Osteoblast (primary cell): ENCODE results near the gene RGS21. TPM values are rescaled to one million over a fixed set of nuclear protein-coding genes. Genes with fewer than 3 reads are reported as not detected.

ENCODE experiments used
- DNase-seq: peaks from one replicate; pipeline ENCODE4 v3.0.0; 2011; ENCODE audit warnings: low spot score, mixed read lengths; ENCODE audit not compliant: insufficient read length; ENCODE audit errors: missing footprints
- H2AFZ ChIP-seq: 2 replicates; pipeline ENCODE4 v1.6.0; 2011; ENCODE audit warnings: mild to moderate bottlenecking, low read length
- H3K27ac ChIP-seq: 2 replicates; pipeline ENCODE4 v1.5.1; 2011; ENCODE audit warnings: mild to moderate bottlenecking, low read depth, low read length, moderate library complexity
- H3K27me3 ChIP-seq: 2 replicates; pipeline ENCODE4 v1.6.0; 2012; ENCODE audit warnings: mild to moderate bottlenecking, control low read depth, inconsistent platforms, low read length, moderate library complexity; ENCODE audit not compliant: insufficient read depth
- H3K36me3 ChIP-seq: 2 replicates; pipeline ENCODE4 v1.5.1; 2011; ENCODE audit warnings: mild to moderate bottlenecking, low read length, control low read depth, moderate library complexity; ENCODE audit not compliant: insufficient read depth
- H3K4me1 ChIP-seq: 2 replicates; pipeline ENCODE4 v1.5.1; 2011; ENCODE audit warnings: mild to moderate bottlenecking, low read length, control low read depth, moderate library complexity; ENCODE audit not compliant: insufficient read depth
- H3K4me2 ChIP-seq: 2 replicates; pipeline ENCODE4 v1.6.0; 2011; ENCODE audit warnings: mild to moderate bottlenecking, low read length; ENCODE audit not compliant: insufficient read depth
- H3K4me3 ChIP-seq: fragments of 200-600 bp; sonication (generic); 3 replicates; pipeline ENCODE4 v1.5.1; 2012; ENCODE audit warnings: mild to moderate bottlenecking, low read length, inconsistent platforms; ENCODE audit not compliant: insufficient read depth
- H3K79me2 ChIP-seq: 2 replicates; pipeline ENCODE4 v1.6.0; 2012; ENCODE audit warnings: mild to moderate bottlenecking, low read length, control low read depth, inconsistent platforms; ENCODE audit not compliant: insufficient read depth
- H3K9me3 ChIP-seq: 2 replicates; pipeline ENCODE4 v1.5.1; 2011; ENCODE audit warnings: low read depth, low read length, control low read depth
- H4K20me1 ChIP-seq: 2 replicates; pipeline ENCODE4 v1.6.0; 2012; ENCODE audit warnings: mild to moderate bottlenecking, low read length, control low read depth; ENCODE audit not compliant: insufficient read depth
- CTCF ChIP-seq: IDR thresholded peaks from 2 replicates; pipeline ENCODE4 v1.5.1; 2011; ENCODE audit warnings: mild to moderate bottlenecking, low read depth, low read length, moderate library complexity; ENCODE audit errors: extremely low read depth
- total RNA-seq: library from RNA; depleted of rRNA; stranded (reverse); fragments of >200 nt; gene quantifications from 2 replicates; pipeline ENCODE4 v1.2.3, GENCODE V29; 2012

The RGS21 gene
- total RNA-seq, 1 donor, result not detected

GRCh38 chr1:192375306-192375705, 58.5 kb downstream of the RGS21 start:
- Histone ChIP-seq H3K9me3 (no peaks in the 10 kb centered on the region), H4K20me1 (no peaks in the 10 kb centered on the region), H3K36me3 (no peaks in the 10 kb centered on the region), H3K4me3 (no peak overlapping the region), H3K79me2 (no peaks in the 10 kb centered on the region), H3K4me1 (no peaks in the 10 kb centered on the region), H3K4me2 (no peak overlapping the region), H3K27ac (no peak overlapping the region), H3K27me3 (no peaks in the 10 kb centered on the region), H2AFZ (no peak overlapping the region)
- no peak for DNase-seq
- no peak for TF ChIP-seq CTCF

GRCh38 chr1:192376374-192376773, 59.6 kb downstream of the RGS21 start:
- Histone ChIP-seq H3K27ac (no peak overlapping the region), H2AFZ (no peak overlapping the region), H4K20me1 (no peaks in the 10 kb centered on the region)

GRCh38 chr1:192378276-192378675, 61.5 kb downstream of the RGS21 start:
- Histone ChIP-seq H3K9me3 (no peaks in the 10 kb centered on the region), H3K4me2 (no peak overlapping the region), H3K36me3 (no peaks in the 10 kb centered on the region), H3K79me2 (no peaks in the 10 kb centered on the region), H4K20me1 (no peaks in the 10 kb centered on the region), H2AFZ (peak overlapping the region; percentile 23), H3K27me3 (no peaks in the 10 kb centered on the region), H3K4me3 (no peak overlapping the region), H3K27ac (no peak overlapping the region), H3K4me1 (no peaks in the 10 kb centered on the region)
- no peak for DNase-seq
- no peak for TF ChIP-seq CTCF

More at GRCh38 chr1:192376374-192376773, 59.6 kb downstream of the RGS21 start:
- Histone ChIP-seq H3K4me1 (no peaks in the 10 kb centered on the region), H3K4me3 (no peak overlapping the region), H3K27me3 (no peaks in the 10 kb centered on the region), H3K4me2 (no peak overlapping the region), H3K36me3 (no peaks in the 10 kb centered on the region), H3K79me2 (no peaks in the 10 kb centered on the region), H3K9me3 (no peaks in the 10 kb centered on the region)
- no peak for TF ChIP-seq CTCF
- no peak for DNase-seq

GRCh38 chr1:192378878-192379277, 62.1 kb downstream of the RGS21 start:
- Histone ChIP-seq H3K4me2 (no peak overlapping the region), H3K4me1 (no peaks in the 10 kb centered on the region), H3K4me3 (no peak overlapping the region), H2AFZ (peak overlapping the region; percentile 23), H3K36me3 (no peaks in the 10 kb centered on the region), H3K27me3 (no peaks in the 10 kb centered on the region), H3K79me2 (no peaks in the 10 kb centered on the region), H3K27ac (no peak overlapping the region), H4K20me1 (no peaks in the 10 kb centered on the region), H3K9me3 (no peaks in the 10 kb centered on the region)
- no peak for DNase-seq
- TF ChIP-seq CTCF, result no peak
